Body of pancreas (tissue), 4 donors: Measurements from ENCODE around the gene G6PD. TPM values are rescaled to one million over a fixed set of nuclear protein-coding genes. Genes with fewer than 3 reads are reported as not detected.

Experiments used
- ATAC-seq: fragments of 150-250 bp; one replicate; pipeline ENCODE4 v1.9.1; 2016
- DNase-seq, 4 donors: peaks; one replicate each; pipeline ENCODE4 v3.0.0-alpha.2; 2019
- H3K27ac ChIP-seq, 4 donors: fragments of 200-600 bp; sonication (generic); 1 replicate in 3 of 4; 2 replicates in 1 of 4; pipeline versions ENCODE4 v1.5.1 to v1.6.1; 2016 to 2019; ENCODE audit warnings: mild to moderate bottlenecking in 1 of 4, mixed read lengths in 1 of 4, moderate library complexity in 1 of 4
- H3K27me3 ChIP-seq, 2 donors: fragments of 200-600 bp; sonication (generic); one replicate each; pipeline ENCODE4 v1.6.0; 2016; ENCODE audit warnings: mild to moderate bottlenecking in 1 of 2
- H3K36me3 ChIP-seq, 2 donors: fragments of 200-600 bp; sonication (generic); replicated peaks in 1 of 2; 2 replicates each; pipeline ENCODE4 v1.5.1; 2016; ENCODE audit warnings: low read depth in 2 of 2; ENCODE audit not compliant: insufficient read depth in 1 of 2
- H3K4me1 ChIP-seq: fragments of 200-600 bp; sonication (generic); one replicate; pipeline ENCODE4 v1.6.0; 2016
- H3K4me3 ChIP-seq, 2 donors: fragments of 200-600 bp; sonication (generic); 1 replicate in 1 of 2; 2 replicates in 1 of 2; pipeline ENCODE4 v1.5.1; 2016 to 2019
- H3K9me3 ChIP-seq, 3 donors: fragments of 200-600 bp; sonication (generic); 1 replicate in 2 of 3; 2 replicates in 1 of 3; pipeline ENCODE4 v1.5.1; 2016
- CTCF ChIP-seq, 7 experiments: fragments of 450-650 bp in 4 of 7; fragments of 200-600 bp in 3 of 7; sonication (generic) in 3 of 7; IDR thresholded peaks; one replicate each; pipeline ENCODE4 v1.5.1; 2016 to 2019; ENCODE audit warnings: antibody characterized with exemption in 7 of 7
- POLR2A ChIP-seq, 3 donors: fragments of 450-650 bp; IDR thresholded peaks; one replicate each; pipeline ENCODE4 v1.6.1; 2016; ENCODE audit warnings: antibody characterized with exemption in 3 of 3, mild to moderate bottlenecking in 2 of 3
- WGBS, 2 donors: methylation state at CpG; one replicate each; pipeline ENCODE4 v1.1.5; 2017; 5-methylcytosine and 5-hydroxymethylcytosine counted together
- intact Hi-C: fragments of 100-400 bp; cut with DNase I; formaldehyde crosslinking; loops from one replicate; pipeline ENCODE4 v1.15.1; 2023
- total RNA-seq, 2 donors: library from RNA; depleted of rRNA; stranded (reverse); fragments of >200 nt; gene quantifications; one replicate each; pipeline ENCODE4 v1.1.0, GENCODE V29; 2016

The G6PD gene
- total RNA-seq, 2 donors from 2014 or later = 7.6 to 16.1 TPM

DNA sequence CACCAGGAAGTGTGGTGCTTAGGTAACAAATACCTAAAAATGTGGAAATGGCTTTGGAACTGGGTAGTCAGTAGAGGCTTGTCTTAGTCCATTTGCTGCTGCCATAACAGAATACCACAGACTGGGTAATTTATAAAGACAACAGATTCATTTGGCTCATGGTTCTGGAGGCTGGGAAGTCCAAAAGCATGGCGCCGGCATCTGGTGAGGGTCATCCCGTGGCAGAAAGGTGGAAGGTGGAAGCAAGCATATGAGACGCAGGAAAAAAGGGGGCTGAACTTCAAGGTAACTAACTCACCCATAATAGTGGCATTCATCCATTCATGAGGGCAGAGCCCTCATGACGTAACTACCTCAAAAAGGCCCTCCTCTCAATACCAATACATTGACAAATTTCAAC is 37.2 kb downstream of the G6PD start:
- intact Hi-C loops = no loop called here
- no peak for DNase-seq
- H3K27ac ChIP-seq = no peak overlapping the region
- H3K4me1 ChIP-seq = peaks cover 7% of the 10 kb centered on the region
- WGBS, 2 donors = 95 to 100% methylated on average over 3 to 5 of the region's 5 CpGs
- no peak overlapping the region for H3K4me3 ChIP-seq
- no peak for ATAC-seq
- no peaks in the 10 kb centered on the region for H3K27me3 ChIP-seq
- no peaks in the 10 kb centered on the region for H3K36me3 ChIP-seq
- H3K9me3 ChIP-seq = no peaks in the 10 kb centered on the region
- TF ChIP-seq CTCF (IDR thresholded peaks at IDR 0.05) = no peak
- no peak for TF ChIP-seq POLR2A (IDR thresholded peaks at IDR 0.05)

DNA sequence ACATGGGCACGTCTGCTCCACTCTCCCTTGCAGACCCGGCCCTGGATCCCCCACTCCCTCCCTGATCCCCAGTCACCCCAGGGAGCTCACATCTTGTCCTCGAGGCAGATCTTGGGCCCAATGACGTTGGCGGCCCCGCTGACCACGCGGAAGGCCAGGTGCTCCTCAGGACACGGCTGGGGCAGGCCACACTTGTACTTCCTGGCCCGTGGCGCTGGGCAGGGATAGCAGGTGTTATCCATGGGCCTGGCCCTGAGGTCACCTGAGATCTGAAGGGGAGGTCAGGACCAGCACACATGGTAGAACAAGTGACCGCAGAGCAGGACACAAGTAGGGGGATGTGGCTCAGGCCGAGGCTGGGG is 38.3 kb downstream of the G6PD start:
- intact Hi-C loops = no loop called here
- H3K4me1 ChIP-seq = no peaks in the 10 kb centered on the region
- ATAC-seq = no peak

GRCh38 chrX:154507673-154508383 is 38.8 kb downstream of the G6PD start:
- no peaks in the 10 kb centered on the region for H3K36me3 ChIP-seq
- no peaks in the 10 kb centered on the region for H3K27me3 ChIP-seq
- WGBS, 2 donors = 71 to 95% methylated on average over 3 to 4 of the region's 24 CpGs
- no peak overlapping the region for H3K4me3 ChIP-seq
- no peak overlapping the region for H3K27ac ChIP-seq
- no peaks in the 10 kb centered on the region for H3K4me1 ChIP-seq
- intact Hi-C loops = no loop called here
- no peaks in the 10 kb centered on the region for H3K9me3 ChIP-seq
- DNase-seq (no peak), ATAC-seq (no peak)
- TF ChIP-seq POLR2A (IDR thresholded peaks at IDR 0.05) = no peak
- TF ChIP-seq CTCF (IDR thresholded peaks at IDR 0.05) = no peak

More for the DNA sequence above, 38.3 kb downstream of the G6PD start:
- H3K27me3 ChIP-seq = no peaks in the 10 kb centered on the region
- H3K27ac ChIP-seq = no peak overlapping the region
- no peaks in the 10 kb centered on the region for H3K9me3 ChIP-seq
- no peak overlapping the region for H3K4me3 ChIP-seq
- TF ChIP-seq CTCF (IDR thresholded peaks at IDR 0.05) (no peak), POLR2A (IDR thresholded peaks at IDR 0.05) (no peak)
- no peaks in the 10 kb centered on the region for H3K36me3 ChIP-seq
- 80% methylated on average over 1 of the region's 13 CpGs; no CpG with 5 or more reads in 1 of the 2 donors for WGBS, 2 donors
- DNase-seq = no peak

DNA sequence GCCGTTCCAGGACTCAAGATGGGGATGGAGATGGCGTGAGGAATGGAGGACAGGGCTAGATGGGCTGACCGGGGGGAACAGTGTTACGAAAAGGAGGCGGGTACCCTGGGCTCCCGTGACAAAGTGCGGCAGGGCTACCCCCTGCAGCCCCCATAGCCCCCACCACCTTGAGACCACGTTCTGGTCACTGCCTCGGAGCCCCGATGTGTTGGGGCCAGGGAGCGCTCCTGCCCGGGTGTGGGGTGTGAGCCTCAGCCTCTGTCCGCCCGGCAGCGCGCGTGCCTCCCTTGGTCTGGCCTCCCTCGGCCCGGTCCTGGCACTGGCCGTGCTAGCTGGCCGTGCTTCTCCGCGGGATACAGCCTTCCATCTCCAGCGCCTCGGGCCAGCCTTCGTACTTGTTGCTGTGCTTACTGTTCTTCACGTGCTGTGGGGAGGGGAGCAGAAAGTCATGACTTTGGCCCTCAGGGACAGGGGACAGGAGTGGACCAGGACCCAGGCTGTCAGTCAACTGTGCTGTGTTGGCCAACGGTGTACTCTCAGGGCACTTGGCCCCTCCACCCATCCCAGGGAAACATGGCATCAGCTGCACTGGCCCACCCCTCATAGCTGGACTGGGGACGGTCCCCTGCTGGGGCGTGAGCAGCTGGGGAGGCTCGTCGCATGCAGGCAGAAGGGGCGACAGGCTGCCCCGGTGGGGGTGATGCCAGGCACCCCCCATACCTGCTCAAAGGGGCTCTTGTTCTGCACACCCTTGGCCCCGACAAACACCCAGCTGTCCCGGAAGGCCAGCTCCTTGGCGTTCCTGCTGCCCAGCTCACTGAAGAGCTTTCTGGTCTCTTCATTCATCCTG is 39.9 kb downstream of the G6PD start:
- 91 to 94% methylated on average over 6 to 13 of the region's 37 CpGs for WGBS, 2 donors
- no peak for TF ChIP-seq CTCF (IDR thresholded peaks at IDR 0.05)
- TF ChIP-seq POLR2A (IDR thresholded peaks at IDR 0.05) = no peak
- no peaks in the 10 kb centered on the region for H3K9me3 ChIP-seq
- no peak overlapping the region for H3K4me3 ChIP-seq
- no peaks in the 10 kb centered on the region for H3K4me1 ChIP-seq
- intact Hi-C loops = no loop called here
- ATAC-seq = no peak
- no peak for DNase-seq
- H3K27me3 ChIP-seq = no peaks in the 10 kb centered on the region
- H3K27ac ChIP-seq = no peak overlapping the region
- no peaks in the 10 kb centered on the region for H3K36me3 ChIP-seq
